Vagina (tissue), 2 donors: ENCODE results near the gene MICAL1. TPM values are rescaled to one million over a fixed set of nuclear protein-coding genes. Genes with fewer than 3 reads are reported as not detected.
A peak's percentile ranks its signal among the peaks of the same experiment; 100 is the strongest.

Experiments used
- DNase-seq, 2 donors: peaks; one replicate each; pipeline ENCODE4 v3.0.0-alpha.2; 2017; ENCODE audit errors: extremely low spot score in 2 of 2
- H3K27ac ChIP-seq: fragments of 200-600 bp; sonication (generic); one replicate; pipeline ENCODE4 v1.5.1; 2019
- H3K27me3 ChIP-seq: fragments of 200-600 bp; sonication (generic); one replicate; pipeline ENCODE4 v1.5.1; 2019
- H3K36me3 ChIP-seq, 2 donors: fragments of 200-600 bp; sonication (generic); one replicate each; pipeline ENCODE4 v1.5.1; 2017 to 2019
- H3K4me1 ChIP-seq: fragments of 200-600 bp; sonication (generic); one replicate; pipeline ENCODE4 v1.5.1; 2019
- H3K4me3 ChIP-seq, 2 donors: fragments of 200-600 bp; sonication (generic); 1 replicate in 1 of 2; 2 replicates in 1 of 2; pipeline ENCODE4 v1.5.1; 2016 to 2019
- H3K9me3 ChIP-seq: fragments of 200-600 bp; sonication (generic); one replicate; pipeline ENCODE4 v1.5.1; 2019
- POLR2A ChIP-seq, 2 donors: fragments of 450-650 bp; IDR thresholded peaks; one replicate each; pipeline ENCODE4 v1.6.1; 2017; ENCODE audit warnings: antibody characterized with exemption in 2 of 2, mild to moderate bottlenecking in 2 of 2, moderate library complexity in 2 of 2
- POLR2AphosphoS5 ChIP-seq, 2 donors: sonication (generic); formaldehyde crosslinking; IDR thresholded peaks; one replicate each; pipeline ENCODE4 v1.9.0; 2017; ENCODE audit warnings: antibody characterized with exemption in 2 of 2, mild to moderate bottlenecking in 2 of 2, low read depth in 1 of 2; ENCODE audit not compliant: insufficient read depth in 1 of 2
- intact Hi-C: fragments of 100-400 bp; cut with DNase I; formaldehyde crosslinking; loops from one replicate; pipeline ENCODE4 v1.15.1; 2023
- total RNA-seq: library from RNA; depleted of rRNA; stranded (reverse); fragments of >200 nt; gene quantifications from one replicate; pipeline ENCODE4 v1.2.3, GENCODE V29; 2016
- TF ChIP-seq, protein P1 (sequence below), 3 experiments: fragments of 450-650 bp in 2 of 3; fragments of 200-600 bp in 1 of 3; sonication (generic) in 1 of 3; IDR thresholded peaks; one replicate each; pipeline ENCODE4 v1.5.1; 2017 to 2019; ENCODE audit warnings: antibody characterized with exemption in 3 of 3, mild to moderate bottlenecking in 2 of 3, moderate library complexity in 2 of 3

Gene MICAL1
- total RNA-seq, 1 donor from 2014 or later, result 54.0 TPM

DNA sequence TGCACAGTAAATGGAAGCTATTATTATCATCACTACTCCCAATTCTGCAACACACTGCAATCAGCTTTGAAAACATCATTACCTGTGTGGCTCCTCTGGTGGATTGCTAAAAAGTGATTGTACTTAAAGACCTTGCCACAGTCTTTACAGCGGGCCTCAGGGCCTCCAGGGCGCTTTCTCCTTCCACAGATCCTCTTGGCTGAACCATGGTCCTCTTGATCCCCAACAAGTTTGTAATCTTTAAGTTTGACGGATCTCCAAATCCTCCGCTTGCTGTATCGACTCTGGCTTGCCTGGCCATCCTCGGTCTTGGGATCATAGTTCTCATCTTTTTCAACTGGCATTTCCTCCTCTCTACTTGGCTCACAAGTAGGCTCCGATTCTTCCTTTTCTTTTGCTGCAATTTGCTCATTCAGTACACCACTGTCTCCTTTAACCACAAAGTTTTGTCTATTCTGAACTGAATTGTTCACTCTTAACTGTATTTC is 25.5 kb upstream of the MICAL1 start:
- no peaks in the 10 kb centered on the region for H3K9me3 ChIP-seq
- H3K4me1 ChIP-seq, result peaks cover 60% of the 10 kb centered on the region
- intact Hi-C loops, result no loop called here
- DNase-seq, result peak; percentile 25 to 58
- H3K27me3 ChIP-seq, result no peaks in the 10 kb centered on the region
- TF ChIP-seq, protein P1, sequence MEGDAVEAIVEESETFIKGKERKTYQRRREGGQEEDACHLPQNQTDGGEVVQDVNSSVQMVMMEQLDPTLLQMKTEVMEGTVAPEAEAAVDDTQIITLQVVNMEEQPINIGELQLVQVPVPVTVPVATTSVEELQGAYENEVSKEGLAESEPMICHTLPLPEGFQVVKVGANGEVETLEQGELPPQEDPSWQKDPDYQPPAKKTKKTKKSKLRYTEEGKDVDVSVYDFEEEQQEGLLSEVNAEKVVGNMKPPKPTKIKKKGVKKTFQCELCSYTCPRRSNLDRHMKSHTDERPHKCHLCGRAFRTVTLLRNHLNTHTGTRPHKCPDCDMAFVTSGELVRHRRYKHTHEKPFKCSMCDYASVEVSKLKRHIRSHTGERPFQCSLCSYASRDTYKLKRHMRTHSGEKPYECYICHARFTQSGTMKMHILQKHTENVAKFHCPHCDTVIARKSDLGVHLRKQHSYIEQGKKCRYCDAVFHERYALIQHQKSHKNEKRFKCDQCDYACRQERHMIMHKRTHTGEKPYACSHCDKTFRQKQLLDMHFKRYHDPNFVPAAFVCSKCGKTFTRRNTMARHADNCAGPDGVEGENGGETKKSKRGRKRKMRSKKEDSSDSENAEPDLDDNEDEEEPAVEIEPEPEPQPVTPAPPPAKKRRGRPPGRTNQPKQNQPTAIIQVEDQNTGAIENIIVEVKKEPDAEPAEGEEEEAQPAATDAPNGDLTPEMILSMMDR (IDR thresholded peaks at IDR 0.05), result no peak
- no peak for TF ChIP-seq POLR2A (IDR thresholded peaks at IDR 0.05)
- no peak for TF ChIP-seq POLR2AphosphoS5 (IDR thresholded peaks at IDR 0.05; ENCODE audit: insufficient read depth in 1 of 2, low read depth in 1 of 2)
- no peak overlapping the region for H3K4me3 ChIP-seq
- no peak overlapping the region for H3K27ac ChIP-seq
- peaks cover 0 to 11% of the 10 kb centered on the region in 2 donors for H3K36me3 ChIP-seq

DNA sequence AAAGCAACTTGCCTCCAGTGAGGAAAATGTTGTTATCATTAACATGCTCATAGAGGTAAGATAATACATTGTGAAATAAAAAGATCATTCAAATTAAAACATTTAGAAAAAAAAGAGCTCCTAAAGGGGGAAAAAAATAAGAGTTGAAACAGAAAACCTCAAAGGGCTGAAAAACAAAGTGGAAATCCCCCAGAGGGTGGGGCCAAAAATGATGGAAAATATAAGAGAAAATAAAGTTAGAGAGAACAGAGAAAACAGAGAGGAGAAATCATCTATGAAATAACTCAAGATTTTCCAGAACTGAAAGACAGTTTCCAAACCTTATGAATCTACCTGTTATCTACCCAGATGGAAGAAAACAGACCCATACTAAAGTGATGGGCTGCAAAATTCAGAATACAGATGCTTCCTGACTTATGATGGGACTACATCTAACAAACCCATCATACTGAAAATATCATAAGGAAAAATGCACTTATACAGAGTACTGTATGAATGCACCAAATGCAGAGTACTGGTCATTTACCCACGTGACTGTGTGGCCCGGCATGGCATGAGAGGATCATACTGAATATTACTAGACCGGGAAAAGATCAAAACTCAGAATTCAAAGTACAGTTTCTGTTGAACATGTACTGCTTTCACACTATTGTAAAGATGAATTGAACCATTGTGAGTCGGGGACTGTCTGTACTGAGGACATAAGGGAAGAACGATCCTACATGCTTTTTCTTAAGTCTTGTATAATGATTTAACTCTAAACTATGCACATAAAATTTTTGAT is 23.5 kb upstream of the MICAL1 start:
- Histone ChIP-seq H3K27me3 (no peaks in the 10 kb centered on the region), H3K4me3 (peak overlapping the region in 1 of 2 donors; percentile 12), H3K9me3 (no peaks in the 10 kb centered on the region), H3K4me1 (peaks cover 60% of the 10 kb centered on the region), H3K36me3 (peaks cover 0 to 27% of the 10 kb centered on the region in 2 donors), H3K27ac (peak overlapping the region; percentile 1)
- peak; percentile 2 to 25 for DNase-seq
- intact Hi-C loops, result no loop called here
- no peak for TF ChIP-seq POLR2AphosphoS5 (IDR thresholded peaks at IDR 0.05; ENCODE audit: insufficient read depth in 1 of 2, low read depth in 1 of 2)
- TF ChIP-seq POLR2A (IDR thresholded peaks at IDR 0.05), result no peak
- TF ChIP-seq, protein P1 (IDR thresholded peaks at IDR 0.05), result no peak

DNA sequence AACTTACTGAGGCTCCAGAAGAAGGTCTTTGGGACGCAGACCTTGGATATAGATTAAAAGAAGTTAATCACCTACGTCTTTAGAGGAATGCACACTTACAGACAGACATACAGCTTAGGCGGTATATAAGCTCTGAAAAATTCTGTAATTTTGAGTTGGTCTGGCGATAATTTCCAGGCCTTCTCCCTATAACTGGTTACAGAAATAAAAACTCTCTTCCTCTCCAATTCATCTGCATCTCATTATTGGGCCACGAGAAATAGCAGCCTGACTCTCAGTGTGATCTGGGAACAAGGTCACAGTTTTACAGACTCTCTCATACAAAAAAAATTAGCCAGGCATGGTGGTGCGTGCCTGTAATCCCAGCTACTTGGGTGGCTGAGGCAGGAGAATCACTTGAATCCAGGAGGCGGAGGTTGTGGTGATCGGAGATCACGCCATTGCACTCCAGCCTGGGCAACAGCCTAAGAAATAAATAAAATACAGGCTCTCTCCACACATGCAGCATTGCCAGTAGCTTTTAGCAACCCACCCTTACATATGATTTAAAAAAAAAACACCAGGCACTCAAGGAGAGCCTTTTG is 22.7 kb upstream of the MICAL1 start:
- H3K4me3 ChIP-seq, result no peak overlapping the region
- no peak for TF ChIP-seq POLR2A (IDR thresholded peaks at IDR 0.05)
- TF ChIP-seq POLR2AphosphoS5 (IDR thresholded peaks at IDR 0.05; ENCODE audit: insufficient read depth in 1 of 2, low read depth in 1 of 2), result no peak
- TF ChIP-seq, protein P1 (IDR thresholded peaks at IDR 0.05), result no peak
- peak in 1 of 2 donors; percentile 18 for DNase-seq
- H3K27me3 ChIP-seq, result no peaks in the 10 kb centered on the region
- H3K4me1 ChIP-seq, result peaks cover 60% of the 10 kb centered on the region
- intact Hi-C loops, result no loop called here
- H3K36me3 ChIP-seq, result peaks cover 0 to 27% of the 10 kb centered on the region in 2 donors
- no peaks in the 10 kb centered on the region for H3K9me3 ChIP-seq
- peak overlapping the region; percentile 33 for H3K27ac ChIP-seq

DNA sequence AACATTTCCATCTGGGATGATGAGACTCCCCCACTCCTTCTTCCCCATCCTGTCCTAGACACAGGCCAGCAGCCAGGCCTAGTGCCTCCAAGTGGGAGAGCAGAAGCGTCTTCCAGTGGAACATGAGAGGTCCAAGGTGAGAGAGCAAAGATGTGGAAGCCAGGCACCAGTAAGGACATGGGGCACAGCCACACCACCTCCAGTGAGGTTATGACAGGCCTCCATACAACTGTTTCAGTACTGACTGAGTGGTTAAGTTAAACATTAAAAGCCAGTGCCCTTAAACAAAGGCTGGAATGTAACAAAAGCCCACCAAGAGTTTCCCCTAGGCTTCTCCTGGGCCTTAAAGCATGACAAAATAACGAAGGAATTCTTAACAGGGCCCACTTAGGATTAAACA is 22.2 kb upstream of the MICAL1 start:
- Histone ChIP-seq H3K36me3 (peaks cover 0 to 29% of the 10 kb centered on the region in 2 donors), H3K27me3 (no peaks in the 10 kb centered on the region), H3K4me3 (no peak overlapping the region), H3K4me1 (peaks cover 60% of the 10 kb centered on the region), H3K27ac (peak overlapping the region; percentile 33), H3K9me3 (no peaks in the 10 kb centered on the region)
- DNase-seq, result peak; percentile 52 to 69
- no peak for TF ChIP-seq POLR2AphosphoS5 (IDR thresholded peaks at IDR 0.05; ENCODE audit: insufficient read depth in 1 of 2, low read depth in 1 of 2)
- TF ChIP-seq POLR2A (IDR thresholded peaks at IDR 0.05), result no peak
- TF ChIP-seq, protein P1 (IDR thresholded peaks at IDR 0.05), result no peak
- intact Hi-C loops, result no loop called here
